Immature natural killer cell (primary cell): ENCODE measurements around the gene UGCG. TPM values are rescaled to one million over a fixed set of nuclear protein-coding genes. Genes with fewer than 3 reads are reported as not detected.
A peak's percentile ranks its signal among the peaks of the same experiment; 100 is the strongest.
"Not testable (repeated sequence)": the region's sequence is repeated elsewhere in the genome, so short reads cannot be mapped to it uniquely, and the experiment has no call there.

Source experiments
- DNase-seq, 3 donors: peaks; one replicate each; pipeline ENCODE4 v3.0.0; 2022; ENCODE audit warnings: mixed read lengths in 1 of 3
- H3K27ac Mint-ChIP-seq, 6 donors: one replicate each; pipeline ENCODE4 v1.8.0; 2020; ENCODE audit warnings: mixed read lengths in 6 of 6, mild to moderate bottlenecking in 5 of 6, inconsistent platforms in 4 of 6, moderate library complexity in 3 of 6
- H3K27me3 Mint-ChIP-seq, 3 donors: one replicate each; pipeline ENCODE4 v1.8.0; 2020 to 2021; ENCODE audit warnings: low read depth in 3 of 3, mild to moderate bottlenecking in 3 of 3, mixed read lengths in 3 of 3, moderate library complexity in 3 of 3, inconsistent platforms in 1 of 3
- H3K36me3 Mint-ChIP-seq, 3 donors: one replicate each; pipeline ENCODE4 v1.8.0; 2020; ENCODE audit warnings: mixed read lengths in 3 of 3, inconsistent platforms in 2 of 3, mild to moderate bottlenecking in 2 of 3
- H3K4me1 Mint-ChIP-seq, 2 donors: one replicate each; pipeline ENCODE4 v1.8.0; 2020; ENCODE audit warnings: inconsistent platforms in 2 of 2, mild to moderate bottlenecking in 2 of 2, mixed read lengths in 2 of 2, moderate library complexity in 1 of 2
- H3K4me3 Mint-ChIP-seq, 5 donors: one replicate each; pipeline ENCODE4 v1.8.0; 2020; ENCODE audit warnings: mild to moderate bottlenecking in 5 of 5, mixed read lengths in 5 of 5, inconsistent platforms in 3 of 5, moderate library complexity in 3 of 5
- H3K9me3 Mint-ChIP-seq, 6 donors: one replicate each; pipeline ENCODE4 v1.8.0; 2020; ENCODE audit warnings: mild to moderate bottlenecking in 6 of 6, mixed read lengths in 6 of 6, inconsistent platforms in 4 of 6, moderate library complexity in 3 of 6
- polyA plus RNA-seq, 3 donors: library from polyadenylated mRNA; unstranded; fragments of 300-500 nt; fragmentation: Illumina TruSeq; gene quantifications; one replicate each; pipeline ENCODE4 v1.2.3, GENCODE V29; 2021

The UGCG gene
- polyA plus RNA-seq, 3 donors from 2014 or later = 3.0 to 7.1 (median 6.8) TPM

- Mint-ChIP-seq H3K4me1 (peaks cover 5 to 10% of the 10 kb centered on the region in 2 donors), H3K27ac (no peak overlapping the region), H3K4me3 (no peak overlapping the region), H3K9me3 (no peaks in the 10 kb centered on the region), H3K36me3 (peaks cover 0 to 6% (median 0%) of the 10 kb centered on the region in 3 donors), H3K27me3 (peaks cover 2 to 6% (median 4%) of the 10 kb centered on the region in 3 donors)
- no peak for DNase-seq
Observed at GRCh38 chr9:111955048-111955447, 58.4 kb downstream of the UGCG start.

- peaks cover 5 to 10% of the 10 kb centered on the region in 2 donors for H3K4me1 Mint-ChIP-seq
- H3K4me3 Mint-ChIP-seq = peak overlapping the region in 2 of 5 donors; percentile 27 to 30
- H3K27me3 Mint-ChIP-seq = peaks cover 3 to 7% (median 4%) of the 10 kb centered on the region in 3 donors
- H3K36me3 Mint-ChIP-seq = peaks cover 0 to 6% (median 0%) of the 10 kb centered on the region in 3 donors
- no peaks in the 10 kb centered on the region for H3K9me3 Mint-ChIP-seq
- DNase-seq = peak in 1 of 3 donors; percentile 6
- H3K27ac Mint-ChIP-seq = peak overlapping the region in 1 of 6 donors; percentile 5
Observed at GRCh38 chr9:111957856-111958631, 61.4 kb downstream of the UGCG start.

GRCh38 chr9:111959468-111960359, 63.1 kb downstream of the UGCG start:
- Mint-ChIP-seq H3K4me1 (peaks cover 5 to 10% of the 10 kb centered on the region in 2 donors), H3K36me3 (peaks cover 0 to 6% (median 0%) of the 10 kb centered on the region in 3 donors), H3K27ac (no peak overlapping the region), H3K9me3 (no peaks in the 10 kb centered on the region), H3K4me3 (no peak overlapping the region), H3K27me3 (peaks cover 4 to 9% (median 7%) of the 10 kb centered on the region in 3 donors)
- DNase-seq = no peak

- not testable (repeated sequence) for H3K27me3 Mint-ChIP-seq, H3K4me3 Mint-ChIP-seq, H3K27ac Mint-ChIP-seq, H3K9me3 Mint-ChIP-seq, DNase-seq, H3K4me1 Mint-ChIP-seq, H3K36me3 Mint-ChIP-seq
Observed at GRCh38 chr9:111960485-111960884, 63.9 kb downstream of the UGCG start.

- Mint-ChIP-seq H3K27me3 (peaks cover 4 to 9% (median 4%) of the 10 kb centered on the region in 3 donors), H3K4me1 (peaks cover 5 to 10% of the 10 kb centered on the region in 2 donors), H3K36me3 (peaks cover 0 to 6% (median 0%) of the 10 kb centered on the region in 3 donors), H3K4me3 (no peak overlapping the region), H3K27ac (no peak overlapping the region), H3K9me3 (no peaks in the 10 kb centered on the region)
- DNase-seq = no peak
Observed at GRCh38 chr9:111961009-111961408, 64.4 kb downstream of the UGCG start.

- no peak for DNase-seq
- no peak overlapping the region for H3K4me3 Mint-ChIP-seq
- peaks cover 5 to 10% of the 10 kb centered on the region in 2 donors for H3K4me1 Mint-ChIP-seq
- peaks cover 4 to 9% (median 4%) of the 10 kb centered on the region in 3 donors for H3K27me3 Mint-ChIP-seq
- H3K9me3 Mint-ChIP-seq = no peaks in the 10 kb centered on the region
- H3K36me3 Mint-ChIP-seq = peaks cover 0 to 6% (median 0%) of the 10 kb centered on the region in 3 donors
- no peak overlapping the region for H3K27ac Mint-ChIP-seq
Observed at GRCh38 chr9:111961575-111961974, 65.0 kb downstream of the UGCG start.

- Mint-ChIP-seq H3K27ac (no peak overlapping the region), H3K27me3 (peaks cover 4 to 9% (median 4%) of the 10 kb centered on the region in 3 donors), H3K4me3 (no peak overlapping the region), H3K9me3 (no peaks in the 10 kb centered on the region), H3K36me3 (peaks cover 0 to 6% (median 0%) of the 10 kb centered on the region in 3 donors), H3K4me1 (peaks cover 5 to 10% of the 10 kb centered on the region in 2 donors)
- DNase-seq = no peak
Observed at GRCh38 chr9:111962021-111962420, 65.4 kb downstream of the UGCG start.

GRCh38 chr9:111963995-111964394, 67.4 kb downstream of the UGCG start:
- Mint-ChIP-seq H3K9me3 (no peaks in the 10 kb centered on the region), H3K36me3 (no peaks in the 10 kb centered on the region), H3K4me3 (no peak overlapping the region), H3K4me1 (no peaks in the 10 kb centered on the region), H3K27ac (no peak overlapping the region), H3K27me3 (peaks cover 0 to 9% (median 2%) of the 10 kb centered on the region in 3 donors)
- DNase-seq = no peak

- peaks cover 0 to 9% (median 2%) of the 10 kb centered on the region in 3 donors for H3K27me3 Mint-ChIP-seq
- H3K9me3 Mint-ChIP-seq = no peaks in the 10 kb centered on the region
- DNase-seq = no peak
- no peak overlapping the region for H3K27ac Mint-ChIP-seq
- H3K36me3 Mint-ChIP-seq = no peaks in the 10 kb centered on the region
- H3K4me3 Mint-ChIP-seq = no peak overlapping the region
- H3K4me1 Mint-ChIP-seq = no peaks in the 10 kb centered on the region
Observed at GRCh38 chr9:111965566-111966019, 69.0 kb downstream of the UGCG start.

- no peaks in the 10 kb centered on the region for H3K9me3 Mint-ChIP-seq
- peaks cover 0 to 8% (median 2%) of the 10 kb centered on the region in 3 donors for H3K27me3 Mint-ChIP-seq
- DNase-seq = no peak
- H3K36me3 Mint-ChIP-seq = no peaks in the 10 kb centered on the region
- no peaks in the 10 kb centered on the region for H3K4me1 Mint-ChIP-seq
- peak overlapping the region in 1 of 6 donors; percentile 34 for H3K27ac Mint-ChIP-seq
- no peak overlapping the region for H3K4me3 Mint-ChIP-seq
Observed at GRCh38 chr9:111966124-111966723, 69.6 kb downstream of the UGCG start.

GRCh38 chr9:111966861-111967291, 70.3 kb downstream of the UGCG start:
- H3K9me3 Mint-ChIP-seq = no peaks in the 10 kb centered on the region
- no peaks in the 10 kb centered on the region for H3K4me1 Mint-ChIP-seq
- DNase-seq = no peak
- H3K4me3 Mint-ChIP-seq = no peak overlapping the region
- peaks cover 0 to 8% (median 0%) of the 10 kb centered on the region in 3 donors for H3K27me3 Mint-ChIP-seq
- no peaks in the 10 kb centered on the region for H3K36me3 Mint-ChIP-seq
- H3K27ac Mint-ChIP-seq = no peak overlapping the region

GRCh38 chr9:111967621-111968020, 71.0 kb downstream of the UGCG start:
- H3K4me3 Mint-ChIP-seq = no peak overlapping the region
- H3K27me3 Mint-ChIP-seq = peaks cover 0 to 8% (median 0%) of the 10 kb centered on the region in 3 donors
- no peaks in the 10 kb centered on the region for H3K36me3 Mint-ChIP-seq
- H3K27ac Mint-ChIP-seq = no peak overlapping the region
- H3K9me3 Mint-ChIP-seq = no peaks in the 10 kb centered on the region
- no peak for DNase-seq
- H3K4me1 Mint-ChIP-seq = no peaks in the 10 kb centered on the region

- H3K36me3 Mint-ChIP-seq = no peaks in the 10 kb centered on the region
- H3K4me1 Mint-ChIP-seq = no peaks in the 10 kb centered on the region
- H3K4me3 Mint-ChIP-seq = no peak overlapping the region
Observed at GRCh38 chr9:111969061-111969460, 72.4 kb downstream of the UGCG start.

More at GRCh38 chr9:111969061-111969460, 72.4 kb downstream of the UGCG start:
- H3K27ac Mint-ChIP-seq = no peak overlapping the region
- H3K9me3 Mint-ChIP-seq = no peaks in the 10 kb centered on the region
- DNase-seq = no peak
- peaks cover 0 to 4% (median 0%) of the 10 kb centered on the region in 3 donors for H3K27me3 Mint-ChIP-seq
